Stimulated activated naive B cell treated with anti-CD40 and anti-IgM and Interleukin-4, amounts not matched to agents 10 μg/mL and 1 μg/mL and 100 μg/mL, for 72 hours (primary cell): ENCODE measurements around the gene TNK1.

ENCODE experiments used
- ATAC-seq, 2 donors: fragments of 150-1000 bp; cut with Tn5 transposase; replicated peaks; 2 replicates each; pipeline ENCODE4 v1.10.0; 2021; ENCODE audit warnings: moderate library complexity in 1 of 2
- DNase-seq: peaks from one replicate; pipeline ENCODE4 v3.0.0; 2021
- H3K27ac Mint-ChIP-seq: one replicate; pipeline ENCODE4 v1.8.0; 2022; ENCODE audit warnings: mild to moderate bottlenecking, mixed read lengths
- H3K27me3 Mint-ChIP-seq, 2 donors: one replicate each; pipeline ENCODE4 v1.8.0; 2022; ENCODE audit warnings: mixed read lengths in 2 of 2
- H3K36me3 Mint-ChIP-seq, 2 donors: one replicate each; pipeline ENCODE4 v1.8.0; 2022; ENCODE audit warnings: mixed read lengths in 2 of 2, mild to moderate bottlenecking in 1 of 2
- H3K4me1 Mint-ChIP-seq, 2 donors: one replicate each; pipeline ENCODE4 v1.8.0; 2022; ENCODE audit warnings: mixed read lengths in 2 of 2, mild to moderate bottlenecking in 1 of 2
- H3K4me3 Mint-ChIP-seq, 2 donors: one replicate each; pipeline ENCODE4 v1.8.0; 2022; ENCODE audit warnings: mild to moderate bottlenecking in 2 of 2, mixed read lengths in 2 of 2, moderate library complexity in 1 of 2
- H3K9me3 Mint-ChIP-seq, 2 donors: one replicate each; pipeline ENCODE4 v1.8.0; 2022; ENCODE audit warnings: mixed read lengths in 2 of 2, mild to moderate bottlenecking in 1 of 2

TNK1 gene

DNA sequence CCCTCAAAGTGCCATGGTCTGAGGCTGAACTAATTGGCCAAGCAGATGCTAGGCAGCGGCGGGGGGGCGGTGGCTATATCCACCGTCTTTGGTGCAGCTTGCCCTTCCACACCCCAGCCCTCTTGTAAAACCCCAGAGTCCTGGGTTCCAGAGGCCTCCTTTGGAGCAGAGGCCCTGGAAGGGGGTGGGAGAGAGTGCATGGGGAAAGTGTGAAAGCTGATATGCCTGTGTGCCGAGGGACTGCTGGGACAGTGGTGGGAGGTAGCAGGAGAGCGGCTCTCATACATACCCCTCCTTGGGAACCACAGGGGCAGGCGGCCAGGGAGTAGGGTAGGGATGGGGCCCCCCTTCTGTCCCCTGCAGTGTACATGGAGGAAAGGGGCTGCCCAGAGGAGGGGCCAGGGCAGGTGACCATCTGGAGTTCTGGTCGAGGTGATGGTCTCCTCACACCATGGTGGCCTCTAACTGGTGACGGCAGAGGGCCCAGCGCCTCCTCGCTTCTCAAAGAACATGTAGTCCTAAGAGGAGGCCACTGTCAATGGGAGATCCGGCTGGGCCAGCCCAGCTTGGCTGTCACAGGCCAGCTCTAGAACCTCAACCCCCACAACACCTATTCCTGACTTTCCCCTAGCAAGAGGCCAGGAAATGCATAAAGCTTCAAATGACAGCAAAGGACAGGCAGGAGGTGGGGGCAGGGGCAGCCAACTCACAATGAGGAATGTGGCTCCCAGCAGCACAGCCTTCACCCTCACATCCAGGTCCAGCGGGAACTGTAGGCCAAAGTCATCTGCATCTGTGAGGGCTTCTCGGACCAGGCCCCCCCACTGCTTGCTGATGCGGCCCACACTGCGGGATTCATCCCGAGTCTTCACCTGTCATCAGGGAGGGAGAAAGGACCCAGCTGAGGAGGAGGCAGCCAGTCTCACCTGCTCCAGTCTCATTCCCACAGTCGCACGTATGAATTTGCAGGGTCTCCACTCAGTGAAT is 9.3 kb downstream of the TNK1 start:
- Mint-ChIP-seq H3K4me1 (peaks cover 9 to 19% of the 10 kb centered on the region in 2 donors), H3K27me3 (no peaks in the 10 kb centered on the region), H3K4me3 (no peak overlapping the region), H3K27ac (no peak overlapping the region), H3K36me3 (peaks cover 31 to 46% of the 10 kb centered on the region in 2 donors), H3K9me3 (no peaks in the 10 kb centered on the region)
- no peak for DNase-seq
- ATAC-seq, result no peak

GRCh38 chr17:7391307-7391706 is 10.4 kb downstream of the TNK1 start:
- DNase-seq (no peak), ATAC-seq (no peak)
- Mint-ChIP-seq H3K4me3 (no peak overlapping the region), H3K4me1 (peaks cover 13 to 20% of the 10 kb centered on the region in 2 donors), H3K27ac (no peak overlapping the region), H3K9me3 (no peaks in the 10 kb centered on the region), H3K27me3 (no peaks in the 10 kb centered on the region), H3K36me3 (peaks cover 28 to 46% of the 10 kb centered on the region in 2 donors)

DNA sequence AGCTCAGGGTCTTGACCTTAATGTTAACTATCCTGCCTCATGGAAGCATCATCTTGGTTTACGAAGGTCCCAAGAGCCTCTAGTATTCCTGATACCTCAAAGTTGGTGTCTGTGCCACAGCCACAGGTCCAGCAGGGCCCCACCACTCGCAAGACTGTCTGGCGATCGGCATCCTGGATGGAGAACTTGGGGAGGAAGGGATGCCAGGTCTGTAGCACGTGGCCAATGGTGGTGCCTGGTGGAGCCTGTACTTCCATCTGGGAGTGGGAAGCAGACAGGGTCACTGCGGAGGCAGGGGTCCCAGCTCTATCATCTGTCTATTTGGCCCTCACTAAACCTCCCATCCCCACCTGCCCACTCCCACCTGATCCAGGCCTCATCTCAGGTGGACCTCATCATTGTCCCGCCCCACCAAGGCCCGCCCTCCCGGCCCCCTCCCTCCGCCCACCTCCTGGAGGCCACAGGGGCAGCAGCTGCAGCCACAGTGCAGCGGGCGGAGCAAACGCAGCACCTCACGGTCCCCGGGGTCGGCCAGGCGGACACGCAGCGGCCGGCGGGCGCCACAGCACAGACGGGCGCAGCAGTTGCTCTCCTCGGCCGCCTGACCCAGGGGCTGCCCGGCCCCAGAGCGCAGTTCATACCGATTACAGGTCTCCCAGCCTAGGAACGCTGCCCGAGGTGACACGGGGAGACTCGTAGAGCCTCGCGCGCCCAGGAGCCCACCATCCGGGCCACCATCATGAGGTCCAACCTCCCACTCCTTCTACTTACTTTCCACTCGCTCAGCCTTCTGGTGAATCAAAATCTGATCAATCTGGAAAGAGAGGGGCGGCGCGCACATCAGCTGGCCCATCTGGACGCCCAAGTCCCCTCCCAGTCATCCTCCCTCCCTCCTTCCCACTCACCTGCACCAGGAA is 12.1 kb downstream of the TNK1 start:
- Mint-ChIP-seq H3K36me3 (peaks cover 27 to 42% of the 10 kb centered on the region in 2 donors), H3K27me3 (no peaks in the 10 kb centered on the region), H3K4me1 (peaks cover 13 to 20% of the 10 kb centered on the region in 2 donors), H3K27ac (no peak overlapping the region), H3K9me3 (no peaks in the 10 kb centered on the region), H3K4me3 (peak overlapping the region; percentile 79 to 93)
- DNase-seq (no peak), ATAC-seq (no peak)

- H3K27me3 Mint-ChIP-seq, result no peaks in the 10 kb centered on the region
- no peaks in the 10 kb centered on the region for H3K9me3 Mint-ChIP-seq
- H3K27ac Mint-ChIP-seq, result peak overlapping the region; percentile 92
- H3K4me1 Mint-ChIP-seq, result peaks cover 13 to 20% of the 10 kb centered on the region in 2 donors
- no peak for DNase-seq
- peak overlapping the region; percentile 79 to 93 for H3K4me3 Mint-ChIP-seq
- peak; percentile 54 to 55 for ATAC-seq
- H3K36me3 Mint-ChIP-seq, result peaks cover 26 to 38% of the 10 kb centered on the region in 2 donors
These were observed 12.9 kb downstream of the TNK1 start for GRCh38 chr17:7393613-7394451.

- ATAC-seq, result peak; percentile 89 to 90
- Mint-ChIP-seq H3K27me3 (no peaks in the 10 kb centered on the region), H3K4me3 (peak within 1 kb of the TSS; percentile 79 to 99), H3K4me1 (peaks cover 13 to 22% of the 10 kb centered on the region in 2 donors), H3K9me3 (no peaks in the 10 kb centered on the region), H3K27ac (peak within 1 kb of the TSS; percentile 99), H3K36me3 (peaks cover 22 to 34% of the 10 kb centered on the region in 2 donors)
- DNase-seq, result peak; percentile 83
These were observed 13.7 kb downstream of the TNK1 start, which contains the start of gene PLSCR3 for GRCh38 chr17:7394452-7395191. PLSCR3 (minus strand) TSS chr17:7394525; CDS start chr17:7394110, 415 bp downstream.

- Mint-ChIP-seq H3K27ac (peak overlapping the region; percentile 11), H3K9me3 (no peaks in the 10 kb centered on the region), H3K4me3 (no peak overlapping the region), H3K36me3 (peaks cover 16 to 22% of the 10 kb centered on the region in 2 donors), H3K4me1 (peaks cover 11 to 24% of the 10 kb centered on the region in 2 donors), H3K27me3 (no peaks in the 10 kb centered on the region)
- no peak for DNase-seq
- ATAC-seq, result no peak
These were observed 15.3 kb downstream of the TNK1 start for GRCh38 chr17:7396147-7396546.

DNA sequence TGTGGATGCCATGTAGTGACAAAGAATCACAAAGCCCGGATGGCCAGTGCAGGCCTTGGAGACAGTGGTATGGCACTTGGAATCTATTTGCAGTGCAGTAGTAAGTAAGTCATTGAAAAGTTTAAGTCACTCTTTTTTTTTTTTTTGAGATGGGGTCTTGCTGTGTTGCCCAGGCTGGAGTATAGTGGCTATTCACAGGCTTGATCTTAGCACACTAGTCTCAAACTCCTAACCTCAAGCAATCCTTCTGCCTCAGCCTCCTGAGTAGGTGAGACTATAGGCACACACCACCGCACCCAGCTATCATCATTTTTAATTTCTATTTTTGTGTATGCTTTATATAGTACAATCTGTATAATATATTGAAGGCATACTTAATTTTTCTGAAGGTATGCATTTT is 17.7 kb downstream of the TNK1 start:
- Mint-ChIP-seq H3K9me3 (no peaks in the 10 kb centered on the region), H3K36me3 (peaks cover 9 to 13% of the 10 kb centered on the region in 2 donors), H3K27me3 (no peaks in the 10 kb centered on the region), H3K4me1 (peaks cover 15 to 28% of the 10 kb centered on the region in 2 donors), H3K27ac (no peak overlapping the region), H3K4me3 (no peak overlapping the region)
- no peak for DNase-seq
- no peak for ATAC-seq

DNA sequence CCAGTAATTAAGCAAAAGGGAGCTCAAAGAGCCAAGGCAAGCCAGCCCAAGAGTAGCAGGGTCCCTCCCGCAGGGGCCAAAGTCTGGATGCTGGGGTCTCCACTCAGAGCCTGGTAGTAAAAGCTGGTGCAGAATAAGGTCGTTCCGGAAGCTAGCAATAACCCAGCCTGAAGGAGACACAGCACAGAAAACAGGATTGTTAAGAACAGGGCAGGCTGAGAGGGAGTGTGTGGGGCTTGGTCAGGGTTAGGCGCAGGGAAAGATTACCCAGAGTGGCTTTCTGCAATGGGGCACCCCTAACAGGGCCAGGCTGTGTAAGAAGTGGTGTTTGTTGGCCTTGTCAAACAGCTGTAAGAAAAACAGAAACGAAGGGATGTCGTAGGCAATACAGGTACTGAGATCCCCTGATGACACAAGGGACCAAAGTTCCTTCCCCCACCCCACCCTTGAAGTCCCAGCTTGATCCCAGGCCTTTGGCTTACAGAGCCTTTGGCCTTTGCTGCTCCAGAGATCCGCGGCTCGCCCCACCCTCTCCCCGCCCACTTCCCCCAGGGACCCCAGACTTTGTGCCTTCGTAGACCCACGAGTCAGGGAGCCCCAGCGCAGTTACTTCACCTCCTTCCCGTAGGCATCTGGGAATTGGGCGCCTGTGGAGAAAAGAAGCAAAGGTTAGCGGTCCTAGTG is 22.3 kb downstream of the TNK1 start:
- Mint-ChIP-seq H3K4me3 (peak overlapping the region; percentile 97 to 100), H3K36me3 (peaks cover 8 to 9% of the 10 kb centered on the region in 2 donors), H3K27me3 (peaks cover 15 to 23% of the 10 kb centered on the region in 2 donors), H3K4me1 (peaks cover 14 to 32% of the 10 kb centered on the region in 2 donors), H3K27ac (peak overlapping the region; percentile 93), H3K9me3 (no peaks in the 10 kb centered on the region)
- DNase-seq (no peak), ATAC-seq (peak in 1 of 2 donors; percentile 11)

DNA sequence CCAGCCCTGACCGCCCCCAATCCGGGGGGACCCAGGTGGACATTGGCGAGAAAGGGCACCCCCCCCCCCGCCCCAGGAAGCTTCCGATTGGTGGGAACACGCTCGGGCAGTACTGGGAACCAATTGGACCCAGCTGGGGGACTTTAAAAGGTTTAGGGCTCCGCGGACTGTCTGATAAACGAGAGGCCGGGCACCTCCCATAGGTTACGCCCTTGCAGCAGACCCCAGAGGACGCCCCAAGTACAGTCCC is 22.8 kb downstream of the TNK1 start:
- DNase-seq (no peak), ATAC-seq (peak; percentile 51 to 61)
- Mint-ChIP-seq H3K9me3 (no peaks in the 10 kb centered on the region), H3K4me3 (peak overlapping the region; percentile 97 to 100), H3K4me1 (peaks cover 14 to 32% of the 10 kb centered on the region in 2 donors), H3K27ac (peak overlapping the region; percentile 93), H3K27me3 (peaks cover 15 to 23% of the 10 kb centered on the region in 2 donors), H3K36me3 (peaks cover 8 to 9% of the 10 kb centered on the region in 2 donors)

- Mint-ChIP-seq H3K27me3 (peaks cover 17 to 27% of the 10 kb centered on the region in 2 donors), H3K4me1 (peaks cover 14 to 32% of the 10 kb centered on the region in 2 donors), H3K36me3 (peaks cover 8 to 9% of the 10 kb centered on the region in 2 donors), H3K27ac (peak within 1 kb of the TSS; percentile 93), H3K9me3 (no peaks in the 10 kb centered on the region), H3K4me3 (peak within 1 kb of the TSS; percentile 97 to 100)
- DNase-seq (peak; percentile 94), ATAC-seq (peak; percentile 95)
These were observed 23.3 kb downstream of the TNK1 start, which contains the start of gene TMEM256 for GRCh38 chr17:7403977-7404736. TMEM256 (minus strand) TSS chr17:7404097; CDS start chr17:7404084, 13 bp downstream.

GRCh38 chr17:7404737-7405349 is 24.0 kb downstream of the TNK1 start:
- ATAC-seq, result peak; percentile 28 to 33
- Mint-ChIP-seq H3K27me3 (peaks cover 24 to 34% of the 10 kb centered on the region in 2 donors), H3K36me3 (peaks cover 4 to 5% of the 10 kb centered on the region in 2 donors), H3K9me3 (no peaks in the 10 kb centered on the region), H3K4me3 (peak overlapping the region; percentile 97 to 100), H3K27ac (peak overlapping the region; percentile 93), H3K4me1 (peaks cover 14 to 28% of the 10 kb centered on the region in 2 donors)
- DNase-seq, result no peak
